ENCODE results near the gene FOSB. TPM values are rescaled to one million over a fixed set of nuclear protein-coding genes. Genes with fewer than 3 reads are reported as not detected.

The FOSB gene
- total and polyA plus RNA-seq, 2 experiments from 2014 or later: 8.3 to 11.9 TPM

DNA sequence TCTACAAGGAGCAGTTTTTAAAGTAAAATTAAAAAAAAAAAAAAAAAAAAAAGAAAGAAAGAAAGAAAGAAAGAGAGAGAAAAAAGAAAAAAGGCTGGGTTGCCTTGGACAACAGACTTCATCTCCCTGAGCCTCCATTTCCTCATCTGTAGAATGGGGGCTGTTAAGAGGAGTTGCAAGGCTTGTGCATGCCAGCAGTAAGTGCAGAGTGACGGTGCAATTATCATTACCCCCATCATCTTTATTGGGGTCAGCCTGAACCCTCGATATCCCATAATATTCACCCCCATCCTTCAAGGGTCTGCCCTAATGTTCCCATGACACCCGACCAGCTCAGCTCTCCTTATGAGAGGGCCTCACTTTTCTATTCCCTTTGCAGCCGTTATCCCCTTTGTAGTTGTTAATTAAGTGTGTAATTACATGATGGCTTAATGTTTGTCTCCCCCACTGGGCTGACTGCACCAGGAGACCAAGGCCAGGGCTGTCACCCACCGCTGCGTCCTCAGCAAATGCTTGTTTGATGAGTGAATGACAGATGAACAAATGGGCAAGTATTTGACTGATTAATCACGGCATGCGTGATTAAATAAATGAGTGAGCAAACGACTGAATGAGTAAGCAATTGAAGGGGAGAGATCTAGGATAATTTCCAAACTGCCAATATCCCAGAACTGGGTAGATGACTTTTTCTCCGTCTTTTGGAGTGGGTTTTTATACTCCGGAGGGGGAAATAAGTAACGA, 10.1 kb downstream of the FOSB start:
- Histone ChIP-seq H3K4me2 (ENCODE audit: unreplicated experiment) (peak overlapping the region; percentile 96), H3K36me3 (ENCODE audit: low read depth) (no peaks in the 10 kb centered on the region), H3K9me2 (ENCODE audit: insufficient read depth) (no peaks in the 10 kb centered on the region), H3K79me2 (ENCODE audit: insufficient read depth) (0 out of 2 replicates have a peak, but pooled peaks cover 8% of the 10 kb centered on the region), H3K27ac (peak overlapping the region; percentile 98), H2AFZ (peak overlapping the region; percentile 93; the same call in 1 of the 2 replicates), H4K20me1 (ENCODE audit: insufficient read depth) (no peaks in the 10 kb centered on the region), H3F3A (ENCODE audit: insufficient read depth) (peaks cover 36% of the 10 kb centered on the region), H3K4me1 (ENCODE audit: insufficient read depth) (peaks cover 5% of the 10 kb centered on the region; the same call in 1 of the 2 replicates), H3K9me3 (ENCODE audit: low read depth) (no peaks in the 10 kb centered on the region), H3K27me3 (replicated peaks; ENCODE audit: insufficient read depth) (no peaks in the 10 kb centered on the region), H3K4me3 (peak overlapping the region; percentile 87), H3K9ac (peak overlapping the region; percentile 94)
- DNase-seq: peak; percentile 89
- 6 to 8% methylated on average over 12 of the region's 12 CpGs for WGBS, 2 experiments (ENCODE audit: low coverage in 1 of 2, low lambda C conversion rate in 2 of 2, missing lambda C conversion rate in 2 of 2)
- in situ Hi-C loops (cut with MboI): loop anchor here (5.0 kb wide), 1 partner anchor 36 kb away; no protein-coding TSS in a partner anchor
- TF ChIP-seq EZH2 (IDR thresholded peaks at IDR 0.05; ENCODE audit: insufficient read depth, poor library complexity, severe bottlenecking) (no peak), EZH2phosphoT487 (IDR thresholded peaks at IDR 0.05; ENCODE audit: insufficient read depth, low read depth) (no peak)

GRCh38 chr19:45478454-45479238, 10.8 kb downstream of the FOSB start:
- H3K4me2 ChIP-seq (ENCODE audit: unreplicated experiment): peak overlapping the region; percentile 96
- 0 out of 2 replicates have a peak, but pooled peaks cover 8% of the 10 kb centered on the region for H3K79me2 ChIP-seq (ENCODE audit: insufficient read depth)
- H3K9me2 ChIP-seq (ENCODE audit: insufficient read depth): no peaks in the 10 kb centered on the region
- in situ Hi-C loops (cut with MboI): loop anchor here (5.0 kb wide), 1 partner anchor 36 kb away; no protein-coding TSS in a partner anchor
- H2AFZ ChIP-seq: peak overlapping the region; percentile 93
- peaks cover 5% of the 10 kb centered on the region; the same call in 1 of the 2 replicates for H3K4me1 ChIP-seq (ENCODE audit: insufficient read depth)
- TF ChIP-seq EZH2phosphoT487 (IDR thresholded peaks at IDR 0.05; ENCODE audit: insufficient read depth, low read depth) (no peak), EZH2 (IDR thresholded peaks at IDR 0.05; ENCODE audit: insufficient read depth, poor library complexity, severe bottlenecking) (no peak)
- H3K27ac ChIP-seq: peak overlapping the region; percentile 98
- no peaks in the 10 kb centered on the region for H4K20me1 ChIP-seq (ENCODE audit: insufficient read depth)
- peak; percentile 89 for DNase-seq
- H3K9me3 ChIP-seq (ENCODE audit: low read depth): no peaks in the 10 kb centered on the region
- no peaks in the 10 kb centered on the region for H3K36me3 ChIP-seq (ENCODE audit: low read depth)
- no peaks in the 10 kb centered on the region for H3K27me3 ChIP-seq (replicated peaks; ENCODE audit: insufficient read depth)
- WGBS, 2 experiments (ENCODE audit: low coverage in 1 of 2, low lambda C conversion rate in 2 of 2, missing lambda C conversion rate in 2 of 2): 1 to 2% methylated on average over 39 of the region's 39 CpGs
- peak overlapping the region; percentile 87 for H3K4me3 ChIP-seq
- peaks cover 36% of the 10 kb centered on the region for H3F3A ChIP-seq (ENCODE audit: insufficient read depth)
- peak overlapping the region; percentile 94 for H3K9ac ChIP-seq

- 87 to 91% methylated on average over 5 of the region's 5 CpGs for WGBS, 2 experiments (ENCODE audit: low coverage in 1 of 2, low lambda C conversion rate in 2 of 2, missing lambda C conversion rate in 2 of 2)
- H3K4me3 ChIP-seq: no peak overlapping the region
- H3K9me2 ChIP-seq (ENCODE audit: insufficient read depth): no peaks in the 10 kb centered on the region
- DNase-seq: no peak
- in situ Hi-C loops (cut with MboI): no loop called here
- no peak overlapping the region for H3K27ac ChIP-seq
- no peaks in the 10 kb centered on the region for H3K79me2 ChIP-seq (ENCODE audit: insufficient read depth)
- TF ChIP-seq EZH2phosphoT487 (IDR thresholded peaks at IDR 0.05; ENCODE audit: insufficient read depth, low read depth) (no peak), EZH2 (IDR thresholded peaks at IDR 0.05; ENCODE audit: insufficient read depth, poor library complexity, severe bottlenecking) (no peak)
- H3F3A ChIP-seq (ENCODE audit: insufficient read depth): peaks cover 18% of the 10 kb centered on the region
- H3K27me3 ChIP-seq (replicated peaks; ENCODE audit: insufficient read depth): no peaks in the 10 kb centered on the region
- no peaks in the 10 kb centered on the region for H4K20me1 ChIP-seq (ENCODE audit: insufficient read depth)
- peaks cover under 1% of the 10 kb centered on the region; the same call in 1 of the 2 replicates for H3K4me1 ChIP-seq (ENCODE audit: insufficient read depth)
- no peak overlapping the region for H2AFZ ChIP-seq
- H3K9ac ChIP-seq: no peak overlapping the region
- no peak overlapping the region for H3K4me2 ChIP-seq (ENCODE audit: unreplicated experiment)
- H3K9me3 ChIP-seq (ENCODE audit: low read depth): no peaks in the 10 kb centered on the region
- no peaks in the 10 kb centered on the region for H3K36me3 ChIP-seq (ENCODE audit: low read depth)
Observed at GRCh38 chr19:45483033-45483432, 15.2 kb downstream of the FOSB start.

- Histone ChIP-seq H3F3A (ENCODE audit: insufficient read depth) (peaks cover 5% of the 10 kb centered on the region; the same call in 1 of the 2 replicates), H3K4me3 (no peak overlapping the region), H3K9me3 (ENCODE audit: low read depth) (no peaks in the 10 kb centered on the region), H3K36me3 (ENCODE audit: low read depth) (no peaks in the 10 kb centered on the region), H3K9me2 (ENCODE audit: insufficient read depth) (no peaks in the 10 kb centered on the region), H3K79me2 (ENCODE audit: insufficient read depth) (no peaks in the 10 kb centered on the region), H4K20me1 (ENCODE audit: insufficient read depth) (no peaks in the 10 kb centered on the region), H2AFZ (no peak overlapping the region), H3K27ac (no peak overlapping the region), H3K4me2 (ENCODE audit: unreplicated experiment) (no peak overlapping the region), H3K4me1 (ENCODE audit: insufficient read depth) (no peaks in the 10 kb centered on the region; the same call in 1 of the 2 replicates), H3K27me3 (replicated peaks; ENCODE audit: insufficient read depth) (no peaks in the 10 kb centered on the region), H3K9ac (no peak overlapping the region)
- in situ Hi-C loops (cut with MboI): no loop called here
- WGBS, 2 experiments (ENCODE audit: low coverage in 1 of 2, low lambda C conversion rate in 2 of 2, missing lambda C conversion rate in 2 of 2): 70 to 71% methylated on average over 12 to 13 of the region's 13 CpGs
- TF ChIP-seq EZH2phosphoT487 (IDR thresholded peaks at IDR 0.05; ENCODE audit: insufficient read depth, low read depth) (no peak), EZH2 (IDR thresholded peaks at IDR 0.05; ENCODE audit: insufficient read depth, poor library complexity, severe bottlenecking) (no peak)
- DNase-seq: peak; percentile 65
Observed at GRCh38 chr19:45484273-45484945, 16.6 kb downstream of the FOSB start.
